GM12872 (cell line): ENCODE results near the gene SOHLH1.

Experiments
- TF ChIP-seq, protein P1 (sequence below): IDR thresholded peaks from 3 replicates; pipeline ENCODE4 v1.5.1; 2011; ENCODE audit warnings: low read depth, mild to moderate bottlenecking, low read length, moderate library complexity; ENCODE audit not compliant: insufficient read depth

The SOHLH1 gene

DNA sequence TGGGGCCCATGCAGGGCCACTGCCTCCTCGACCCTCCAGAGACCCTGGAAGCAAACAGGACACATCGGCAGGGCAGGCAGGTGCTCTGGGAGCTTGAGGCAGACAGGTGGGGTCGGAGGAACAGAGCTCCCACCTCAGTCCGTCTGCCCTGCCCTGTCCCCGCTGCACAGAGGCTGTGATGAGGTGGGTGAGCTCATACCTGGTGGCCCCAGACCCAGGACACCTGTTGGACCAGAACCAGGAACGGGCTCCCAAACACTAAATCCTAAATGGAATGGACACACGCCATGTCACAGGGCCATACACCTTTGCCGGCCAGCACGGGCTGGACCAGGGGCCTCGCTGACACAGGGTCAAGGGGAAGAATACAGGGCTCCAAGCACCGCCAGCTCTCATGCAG lies 5.5 kb downstream of the SOHLH1 start:
- TF ChIP-seq, protein P1, sequence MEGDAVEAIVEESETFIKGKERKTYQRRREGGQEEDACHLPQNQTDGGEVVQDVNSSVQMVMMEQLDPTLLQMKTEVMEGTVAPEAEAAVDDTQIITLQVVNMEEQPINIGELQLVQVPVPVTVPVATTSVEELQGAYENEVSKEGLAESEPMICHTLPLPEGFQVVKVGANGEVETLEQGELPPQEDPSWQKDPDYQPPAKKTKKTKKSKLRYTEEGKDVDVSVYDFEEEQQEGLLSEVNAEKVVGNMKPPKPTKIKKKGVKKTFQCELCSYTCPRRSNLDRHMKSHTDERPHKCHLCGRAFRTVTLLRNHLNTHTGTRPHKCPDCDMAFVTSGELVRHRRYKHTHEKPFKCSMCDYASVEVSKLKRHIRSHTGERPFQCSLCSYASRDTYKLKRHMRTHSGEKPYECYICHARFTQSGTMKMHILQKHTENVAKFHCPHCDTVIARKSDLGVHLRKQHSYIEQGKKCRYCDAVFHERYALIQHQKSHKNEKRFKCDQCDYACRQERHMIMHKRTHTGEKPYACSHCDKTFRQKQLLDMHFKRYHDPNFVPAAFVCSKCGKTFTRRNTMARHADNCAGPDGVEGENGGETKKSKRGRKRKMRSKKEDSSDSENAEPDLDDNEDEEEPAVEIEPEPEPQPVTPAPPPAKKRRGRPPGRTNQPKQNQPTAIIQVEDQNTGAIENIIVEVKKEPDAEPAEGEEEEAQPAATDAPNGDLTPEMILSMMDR = no peak

DNA sequence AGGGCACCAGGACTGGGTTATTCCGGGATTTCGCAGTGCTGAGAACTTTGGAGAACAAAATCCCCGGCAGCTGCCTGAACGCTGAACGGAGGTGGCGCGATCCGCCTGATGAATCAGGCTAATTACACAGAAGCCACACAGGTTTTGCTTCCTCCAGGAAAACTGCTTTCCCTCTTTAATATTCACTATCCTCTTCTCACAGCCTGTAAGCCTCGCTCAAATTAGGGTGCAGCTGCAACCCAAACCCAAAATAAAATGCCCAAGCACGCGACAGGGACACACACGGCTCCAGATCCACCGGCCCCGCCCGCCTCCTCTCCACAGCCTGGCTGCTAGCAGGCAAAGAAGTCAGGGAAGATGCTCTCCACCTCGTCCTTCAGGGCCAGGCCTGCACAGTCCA lies 6.0 kb downstream of the SOHLH1 start:
- TF ChIP-seq, protein P1 = no peak

DNA sequence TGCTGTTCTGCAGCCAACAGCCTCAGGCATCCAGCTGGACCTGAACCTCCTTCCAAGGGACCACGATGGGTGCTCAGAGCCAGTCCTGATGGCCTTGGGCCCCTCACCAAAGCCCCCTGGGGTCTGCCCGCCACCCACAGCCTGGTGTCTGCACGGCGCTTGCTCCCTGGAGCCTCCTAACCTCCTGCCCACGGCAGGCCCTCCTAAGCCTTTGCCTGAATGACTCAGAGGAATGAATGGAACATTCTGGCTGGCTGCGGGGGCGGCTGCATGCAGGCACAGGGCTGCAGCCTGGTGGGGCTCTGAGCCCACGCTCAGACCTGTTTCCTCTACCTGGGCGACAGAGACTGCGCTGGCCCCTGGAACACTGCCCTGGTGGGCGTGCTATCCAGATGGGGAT lies 6.9 kb downstream of the SOHLH1 start:
- TF ChIP-seq, protein P1 = no peak

DNA sequence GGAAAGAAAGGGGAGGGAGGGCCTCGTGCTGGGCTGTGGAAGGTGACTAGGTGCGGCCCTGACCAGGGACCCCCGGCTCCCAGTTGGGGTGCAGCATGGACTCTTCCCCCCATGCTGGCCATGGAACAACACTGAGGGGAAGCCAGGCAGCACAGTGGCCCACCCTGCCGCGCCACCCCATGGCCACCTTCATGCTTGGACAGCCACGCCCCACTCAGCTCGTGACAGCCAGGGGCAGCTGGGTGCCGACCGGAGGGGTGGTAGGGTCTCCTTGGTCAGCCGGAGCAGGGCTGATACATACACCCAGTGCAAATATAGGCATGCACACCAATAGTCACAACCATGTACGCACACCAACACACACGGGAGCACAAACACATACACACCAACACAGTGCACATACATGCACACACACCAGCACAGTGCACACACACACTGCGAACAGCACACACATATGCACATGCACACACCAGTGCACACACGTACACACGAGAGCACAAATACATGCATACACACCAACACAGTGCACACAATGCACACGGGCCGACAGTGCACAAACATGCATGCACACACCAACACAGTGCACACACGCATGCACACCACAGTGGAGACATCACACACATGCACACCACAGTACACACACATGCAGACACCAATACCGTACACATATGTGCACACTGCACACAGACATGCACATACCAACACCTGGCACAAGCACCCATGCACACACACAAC lies 8.3 kb downstream of the SOHLH1 start:
- TF ChIP-seq, protein P1 = no peak

DNA sequence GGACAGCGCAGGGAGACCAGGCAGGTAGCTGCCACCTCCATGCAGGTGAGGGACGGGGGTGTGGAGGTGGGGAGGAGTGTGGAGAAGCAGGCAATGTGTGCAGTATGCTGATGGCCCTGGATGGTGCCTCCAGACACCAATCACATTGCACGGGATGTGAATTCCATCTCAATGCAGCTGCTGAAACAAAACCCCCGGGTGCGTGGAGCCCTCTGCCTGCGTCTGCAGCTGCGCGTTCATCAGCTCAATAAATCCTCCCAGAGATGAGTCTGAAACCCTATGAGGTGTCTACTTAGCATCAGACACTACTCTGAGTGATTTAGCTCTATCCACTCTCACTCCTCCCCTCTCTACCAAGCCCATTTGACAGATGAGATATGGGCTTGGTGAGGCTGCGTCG lies 10.3 kb downstream of the SOHLH1 start:
- TF ChIP-seq, protein P1 = no peak

DNA sequence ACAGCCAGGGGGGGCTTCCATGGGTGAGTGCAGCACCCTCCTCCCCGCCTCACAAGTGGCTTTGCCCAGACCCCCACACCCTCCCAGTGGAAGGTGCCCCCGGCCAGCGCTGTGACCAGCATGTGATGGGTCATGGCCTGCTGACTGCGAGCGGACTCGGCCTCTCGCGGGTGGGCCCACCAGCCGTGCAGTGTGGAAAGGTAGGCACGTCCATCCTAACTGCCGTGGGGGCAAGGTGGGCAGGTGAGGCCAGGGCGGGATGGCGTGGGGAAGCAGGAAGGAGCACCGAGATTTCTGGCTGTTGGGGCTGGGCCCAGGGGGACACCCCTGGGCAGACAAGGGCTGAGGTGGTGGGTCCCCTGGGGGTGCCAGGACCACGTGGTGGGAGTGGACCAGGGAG lies 12.1 kb downstream of the SOHLH1 start:
- TF ChIP-seq, protein P1 = no peak

DNA sequence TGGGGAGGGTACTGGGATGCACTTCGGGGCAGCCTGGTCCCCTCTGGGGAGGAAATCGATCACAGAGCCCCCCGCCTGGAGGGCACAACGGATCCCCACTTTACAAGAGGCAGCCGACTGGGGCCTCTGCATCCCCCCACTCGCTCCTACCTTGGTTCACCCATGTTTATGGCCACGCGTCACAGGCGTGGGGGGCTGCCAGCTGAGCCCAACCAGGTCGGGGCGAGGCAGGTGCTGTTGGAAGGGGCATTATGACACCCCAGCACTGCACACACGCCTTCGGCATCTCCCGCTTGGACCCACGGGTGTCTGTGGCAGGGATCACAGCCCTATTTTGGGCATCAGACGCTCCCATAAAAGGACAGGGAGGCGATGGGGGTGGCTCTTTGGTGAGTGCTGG lies 14.6 kb downstream of the SOHLH1 start:
- TF ChIP-seq, protein P1 = no peak
